GM13977 (cell line): Measurements from ENCODE around the gene TCF12.

Experiments
- DNase-seq: peaks from one replicate; pipeline ENCODE4 v3.0.0; 2012; ENCODE audit warnings: low spot score
- in situ Hi-C: fragments of 300-500 bp; cut with MboI; formaldehyde crosslinking; loops from one replicate; pipeline ENCODE4 v1.12.0; 2022; ENCODE audit warnings: low sequenced_read_pairs, low pct_unique_long_range_greater_than_20kb, mixed read lengths, inconsistent platforms; ENCODE audit not compliant: unreplicated experiment
- TF ChIP-seq, protein P1 (sequence below): IDR thresholded peaks from 2 replicates; pipeline ENCODE4 v1.5.1; 2012; ENCODE audit warnings: mild to moderate bottlenecking, control low read depth; ENCODE audit not compliant: insufficient read depth; ENCODE audit errors: extremely low read depth, missing control alignments

The TCF12 gene

DNA sequence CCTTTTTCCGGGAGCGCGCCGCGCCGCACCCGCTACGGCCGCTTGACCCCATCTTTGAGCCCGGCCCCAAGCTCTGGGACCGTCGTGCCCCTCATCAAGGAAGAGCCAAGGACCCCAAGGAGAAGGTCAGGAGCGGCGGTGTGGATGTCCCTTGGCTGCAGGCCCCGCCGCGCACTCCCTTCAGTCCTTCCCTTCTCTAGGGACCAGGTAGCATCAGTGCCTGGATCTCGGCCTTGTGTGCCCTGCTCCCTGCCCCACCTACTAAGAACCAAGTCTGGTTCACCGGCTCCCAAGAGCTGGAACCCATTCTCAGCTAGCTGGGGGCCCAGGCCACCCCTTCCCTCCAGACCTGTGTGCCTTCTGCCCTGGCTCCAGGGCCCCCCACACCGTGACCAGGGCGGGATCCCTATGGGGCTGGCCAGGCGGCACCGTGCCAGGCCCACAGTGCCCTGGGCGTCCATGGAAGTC, 388.5 kb downstream of the TCF12 start:
- in situ Hi-C loops: loop anchor here (5.0 to 25.0 kb wide), 3 partner anchors 160 to 812 kb away; no protein-coding TSS in a partner anchor
- no peak for DNase-seq
- TF ChIP-seq, protein P1, sequence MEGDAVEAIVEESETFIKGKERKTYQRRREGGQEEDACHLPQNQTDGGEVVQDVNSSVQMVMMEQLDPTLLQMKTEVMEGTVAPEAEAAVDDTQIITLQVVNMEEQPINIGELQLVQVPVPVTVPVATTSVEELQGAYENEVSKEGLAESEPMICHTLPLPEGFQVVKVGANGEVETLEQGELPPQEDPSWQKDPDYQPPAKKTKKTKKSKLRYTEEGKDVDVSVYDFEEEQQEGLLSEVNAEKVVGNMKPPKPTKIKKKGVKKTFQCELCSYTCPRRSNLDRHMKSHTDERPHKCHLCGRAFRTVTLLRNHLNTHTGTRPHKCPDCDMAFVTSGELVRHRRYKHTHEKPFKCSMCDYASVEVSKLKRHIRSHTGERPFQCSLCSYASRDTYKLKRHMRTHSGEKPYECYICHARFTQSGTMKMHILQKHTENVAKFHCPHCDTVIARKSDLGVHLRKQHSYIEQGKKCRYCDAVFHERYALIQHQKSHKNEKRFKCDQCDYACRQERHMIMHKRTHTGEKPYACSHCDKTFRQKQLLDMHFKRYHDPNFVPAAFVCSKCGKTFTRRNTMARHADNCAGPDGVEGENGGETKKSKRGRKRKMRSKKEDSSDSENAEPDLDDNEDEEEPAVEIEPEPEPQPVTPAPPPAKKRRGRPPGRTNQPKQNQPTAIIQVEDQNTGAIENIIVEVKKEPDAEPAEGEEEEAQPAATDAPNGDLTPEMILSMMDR: no peak

DNA sequence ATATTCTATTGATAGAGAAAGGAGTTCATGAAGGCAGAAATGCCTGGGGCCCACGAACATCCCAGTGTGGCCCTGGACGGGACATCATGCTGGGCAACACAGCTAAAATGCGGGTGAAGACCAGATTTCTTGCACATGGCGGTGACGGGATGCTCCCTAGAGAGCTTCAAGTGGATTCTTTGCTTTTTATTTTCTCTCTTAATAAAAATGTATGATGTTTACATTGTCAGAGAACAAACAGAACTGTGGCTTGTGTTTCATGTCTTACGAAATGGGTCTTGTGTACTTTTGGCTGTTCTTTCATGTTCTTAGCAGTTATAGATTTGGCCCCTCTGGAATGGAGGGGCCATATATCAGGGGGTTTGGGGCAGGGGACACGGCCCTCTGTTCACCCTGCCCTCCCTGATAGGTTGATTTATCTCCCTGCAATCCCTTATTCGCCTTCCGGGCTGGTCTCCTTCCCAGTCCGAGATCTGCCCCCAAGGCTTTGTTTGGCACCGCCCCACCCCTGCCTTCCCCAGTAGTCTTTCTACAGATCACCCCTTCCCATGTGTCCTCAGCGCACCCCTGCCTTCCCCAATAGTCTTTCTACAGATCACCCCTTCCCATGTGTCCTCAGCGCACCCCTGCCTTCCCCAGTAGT, 389.2 kb downstream of the TCF12 start:
- no peak for DNase-seq
- TF ChIP-seq, protein P1: no peak
- in situ Hi-C loops: loop anchor here (5.0 to 25.0 kb wide), 3 partner anchors 160 to 813 kb away; no protein-coding TSS in a partner anchor

DNA sequence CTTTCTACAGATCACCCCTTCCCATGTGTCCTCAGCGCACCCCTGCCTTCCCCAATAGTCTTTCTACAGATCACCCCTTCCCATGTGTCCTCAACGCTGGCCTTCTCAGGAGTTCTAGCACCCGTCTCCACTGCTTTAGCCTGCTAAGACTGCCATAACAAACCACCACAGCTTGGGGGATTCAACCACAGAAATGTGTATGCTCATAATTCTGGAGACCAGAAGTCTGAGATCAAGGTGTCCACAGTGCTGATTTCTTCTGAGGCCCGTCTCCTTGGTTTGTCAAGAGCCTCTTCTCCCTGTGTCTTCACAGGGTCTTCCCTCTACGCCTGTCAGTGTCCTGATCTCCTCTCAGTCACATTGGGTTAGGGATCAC, 389.7 kb downstream of the TCF12 start:
- DNase-seq: no peak
- TF ChIP-seq, protein P1: no peak
- in situ Hi-C loops: loop anchor here (5.0 to 25.0 kb wide), 3 partner anchors 161 to 813 kb away; no protein-coding TSS in a partner anchor

DNA sequence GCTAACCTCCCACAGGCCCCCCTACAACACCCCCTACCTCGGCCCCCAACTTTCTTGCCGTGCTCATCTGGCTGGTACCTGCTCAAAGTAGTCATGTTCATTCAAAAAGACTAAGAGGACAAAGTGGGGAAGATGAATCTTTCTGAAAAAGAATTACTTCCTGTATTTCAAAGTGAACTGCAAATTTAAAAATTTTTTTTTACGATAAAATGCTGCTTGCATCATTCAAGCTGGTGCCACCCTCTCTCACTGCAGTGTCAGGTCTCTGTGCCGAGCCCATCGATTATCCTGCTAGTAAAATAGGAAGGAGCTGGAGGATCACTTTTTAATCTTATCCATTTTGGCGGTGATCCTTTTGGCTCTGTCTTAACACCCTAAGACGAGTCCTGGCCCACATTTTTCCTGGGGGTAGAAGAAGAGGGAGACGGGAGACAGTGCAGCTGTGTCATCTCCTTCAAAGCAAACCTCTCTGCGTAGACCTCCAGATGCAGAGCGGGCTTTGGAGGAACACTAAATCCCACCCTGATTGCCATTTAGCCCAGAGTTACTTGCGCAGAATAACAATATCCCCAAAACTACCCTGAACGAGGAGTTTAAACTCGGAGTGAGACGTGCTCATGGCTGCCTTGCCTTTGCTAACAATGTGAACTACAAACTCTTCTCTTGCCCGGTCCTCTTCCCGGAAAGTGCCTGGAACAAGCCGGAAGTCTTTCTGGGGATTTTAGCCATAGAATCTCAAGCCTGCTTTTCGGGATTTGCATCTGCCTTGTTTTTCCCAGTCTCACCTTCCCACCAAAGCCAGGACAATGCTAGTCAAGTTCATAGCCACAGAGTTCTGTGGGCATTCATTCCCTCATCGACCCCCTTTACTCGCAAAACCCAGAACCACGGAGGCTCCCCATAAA, 391.7 kb downstream of the TCF12 start:
- in situ Hi-C loops: loop anchor here (5.0 to 25.0 kb wide), 3 partner anchors 163 to 815 kb away; no protein-coding TSS in a partner anchor
- no peak for DNase-seq
- TF ChIP-seq, protein P1: no peak

DNA sequence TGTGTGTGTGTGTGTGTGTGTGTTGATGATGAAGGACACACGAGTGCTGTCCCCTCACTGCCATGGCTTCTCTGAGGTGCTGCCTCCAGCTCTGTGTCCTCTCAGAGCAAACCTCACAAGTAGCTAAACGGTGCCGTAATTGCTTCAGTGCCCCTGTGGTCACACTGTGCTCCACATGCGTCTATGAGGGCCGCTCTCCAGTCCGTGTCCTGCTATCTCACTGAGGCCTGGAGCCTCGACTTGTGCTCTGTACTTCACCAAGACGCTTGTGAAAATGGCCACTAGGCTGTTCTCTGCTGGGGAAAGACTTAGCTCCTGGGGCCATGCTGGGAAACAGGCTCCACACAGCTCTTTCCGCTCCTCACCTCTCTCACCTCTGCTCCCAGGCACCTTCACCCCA, 392.4 kb downstream of the TCF12 start:
- DNase-seq: no peak
- TF ChIP-seq, protein P1: no peak
- in situ Hi-C loops: loop anchor here (25.0 kb wide), 1 partner anchor 424 kb away; no protein-coding TSS in a partner anchor

DNA sequence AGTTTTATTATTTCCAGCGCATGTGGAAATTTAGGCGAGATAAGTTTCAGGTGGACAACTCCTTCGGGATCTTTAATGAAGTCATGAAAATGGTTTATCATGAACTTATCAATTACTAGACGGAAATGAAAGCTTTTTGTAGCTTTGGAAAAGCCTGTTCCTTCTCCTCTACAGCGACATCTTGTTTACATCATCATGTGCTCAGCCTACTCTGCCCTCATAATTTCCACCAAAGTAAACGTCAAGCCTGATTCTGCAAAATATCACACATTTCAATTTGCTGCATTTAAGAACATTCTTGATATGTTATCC, 393.5 kb downstream of the TCF12 start:
- in situ Hi-C loops: loop anchor here (25.0 kb wide), 1 partner anchor 425 kb away; no protein-coding TSS in a partner anchor
- TF ChIP-seq, protein P1: no peak
- no peak for DNase-seq
